NCI-H69 (cell line): ENCODE measurements around the gene SLC39A6.
"Not testable (repeated sequence)": the region's sequence is repeated elsewhere in the genome, so short reads cannot be mapped to it uniquely, and the experiment has no call there.

ENCODE experiments used
- DNase-seq: peaks from one replicate; lab custom pipeline; 2025; lab: John Stamatoyannopoulos, UW

The SLC39A6 gene

DNA sequence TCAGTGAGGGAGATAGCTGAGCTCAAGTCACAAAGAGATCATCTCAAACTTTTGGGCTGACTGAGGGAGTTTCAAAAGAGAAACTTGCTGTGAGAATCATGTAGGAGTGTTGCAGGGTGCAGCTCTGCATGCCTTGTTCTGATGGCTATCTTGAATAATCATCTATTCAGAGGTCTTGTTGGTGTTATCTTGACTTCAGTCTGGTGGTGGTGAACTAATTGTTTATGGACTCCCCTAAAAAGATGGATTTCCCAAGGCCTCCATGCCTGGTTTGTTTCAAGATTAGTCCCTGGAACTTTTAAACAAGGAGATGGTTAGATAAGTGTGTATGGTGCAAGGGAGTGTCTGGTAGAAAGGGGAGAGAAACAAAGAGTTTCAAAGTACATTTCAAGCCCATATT lies 29.8 kb downstream of the SLC39A6 start:
- DNase-seq: no peak

- DNase-seq: no peak
Observed at GRCh38 chr18:36096955-36097354, 32.2 kb downstream of the SLC39A6 start.

- DNase-seq: peak; percentile 83
Observed at GRCh38 chr18:36095936-36096519, 33.1 kb downstream of the SLC39A6 start.

DNA sequence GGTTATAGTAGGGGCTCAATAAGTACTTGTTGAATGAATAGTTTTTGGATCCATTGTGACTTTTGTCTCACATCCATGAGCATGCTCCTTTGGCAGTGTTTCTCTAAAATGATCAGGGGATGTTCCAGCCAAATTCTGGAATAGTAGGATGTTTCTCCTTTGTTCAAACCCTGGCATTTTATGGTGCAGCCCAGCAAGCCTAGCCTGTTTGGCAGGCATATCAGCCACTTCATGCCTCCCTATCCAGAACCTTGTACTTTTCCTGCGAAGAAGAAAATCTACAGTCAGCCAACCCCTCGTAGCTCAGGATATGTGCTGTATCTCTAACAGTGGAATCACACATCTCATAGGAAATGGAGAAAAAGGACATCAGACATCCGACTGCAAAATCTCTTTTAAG lies 34.7 kb downstream of the SLC39A6 start:
- DNase-seq: no peak

- DNase-seq: not testable (repeated sequence)
Observed at GRCh38 chr18:36092116-36092515, 37.0 kb downstream of the SLC39A6 start.

DNA sequence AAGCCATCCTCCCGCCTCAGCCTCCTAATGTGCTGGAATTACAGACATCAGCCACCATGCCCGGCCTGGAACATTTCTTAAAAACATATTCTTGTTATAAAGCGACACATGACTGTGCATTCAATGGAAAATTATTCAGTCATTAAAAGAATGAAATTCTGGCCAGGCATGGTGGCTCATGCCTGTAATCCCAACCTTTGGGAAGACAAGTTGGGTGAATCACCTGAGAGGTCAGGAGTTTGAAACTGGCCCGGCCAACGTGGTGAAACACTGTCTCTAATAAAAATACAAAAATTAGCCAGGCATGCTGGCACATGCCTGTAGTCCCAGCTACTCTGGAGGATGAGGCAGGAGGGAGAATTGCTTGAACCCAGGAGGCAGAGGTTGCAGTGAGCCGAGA lies 40.1 kb downstream of the SLC39A6 start:
- DNase-seq: no peak

- DNase-seq: no peak
Observed at GRCh38 chr18:36088256-36088655, 40.9 kb downstream of the SLC39A6 start.

DNA sequence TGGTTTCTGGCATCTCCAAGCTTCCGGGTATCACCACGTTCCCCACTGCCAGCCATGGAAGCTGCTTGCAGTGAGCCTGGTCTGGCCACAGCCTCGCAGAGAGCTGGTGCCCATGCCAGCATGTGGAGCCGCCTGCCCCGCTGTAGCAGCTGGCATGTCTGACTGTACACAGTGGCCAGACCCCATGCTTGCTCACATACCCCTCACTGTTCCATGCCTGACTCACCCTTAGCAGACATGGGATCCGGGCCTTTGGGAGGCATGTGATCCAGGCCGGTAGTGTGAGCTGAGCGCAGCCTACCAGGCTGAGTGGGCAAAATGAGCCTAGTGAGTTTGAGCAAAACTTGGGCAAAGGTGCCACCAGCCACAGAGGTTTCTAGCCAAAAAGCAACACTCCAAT lies 43.0 kb downstream of the SLC39A6 start:
- no peak for DNase-seq

- no peak for DNase-seq
Observed at GRCh38 chr18:36085195-36085594, 43.9 kb downstream of the SLC39A6 start.

DNA sequence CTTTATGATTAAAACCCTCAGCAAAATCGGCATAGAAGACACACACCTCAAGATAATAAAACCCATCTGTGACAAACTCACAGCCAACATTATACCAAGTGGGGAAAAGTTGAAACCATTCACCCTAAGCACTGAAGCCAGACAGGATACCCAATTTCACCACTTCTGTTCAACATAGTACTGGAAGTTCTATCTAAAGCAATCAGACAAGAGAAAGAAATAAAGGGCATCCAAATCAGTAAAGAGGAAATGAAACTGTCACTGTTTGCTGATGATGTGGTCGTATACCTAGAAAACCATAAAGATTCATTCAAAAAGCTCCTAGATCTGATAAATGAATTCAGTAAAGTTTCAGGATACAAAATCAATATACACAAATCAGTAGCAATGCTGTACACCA lies 45.4 kb downstream of the SLC39A6 start:
- DNase-seq: no peak

DNA sequence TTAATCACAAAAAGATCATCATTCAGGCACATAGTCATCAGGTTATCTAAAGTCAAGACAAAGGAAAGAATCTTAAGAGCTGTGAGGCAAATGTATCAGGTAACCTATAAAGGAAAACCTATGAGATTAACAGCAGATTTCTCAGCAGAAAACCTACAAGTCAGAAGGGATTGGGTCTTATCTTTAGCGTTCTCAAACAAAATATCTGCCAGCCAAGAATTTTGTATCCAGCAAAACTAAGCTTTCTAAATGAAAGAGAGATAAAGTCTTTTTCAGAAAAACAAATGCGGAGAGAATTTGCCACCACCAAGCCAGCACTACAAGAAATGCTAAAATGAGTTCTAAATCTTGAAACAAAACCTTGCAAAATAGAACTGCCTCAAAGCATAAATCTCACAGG lies 48.0 kb downstream of the SLC39A6 start:
- DNase-seq: not testable (repeated sequence)

DNA sequence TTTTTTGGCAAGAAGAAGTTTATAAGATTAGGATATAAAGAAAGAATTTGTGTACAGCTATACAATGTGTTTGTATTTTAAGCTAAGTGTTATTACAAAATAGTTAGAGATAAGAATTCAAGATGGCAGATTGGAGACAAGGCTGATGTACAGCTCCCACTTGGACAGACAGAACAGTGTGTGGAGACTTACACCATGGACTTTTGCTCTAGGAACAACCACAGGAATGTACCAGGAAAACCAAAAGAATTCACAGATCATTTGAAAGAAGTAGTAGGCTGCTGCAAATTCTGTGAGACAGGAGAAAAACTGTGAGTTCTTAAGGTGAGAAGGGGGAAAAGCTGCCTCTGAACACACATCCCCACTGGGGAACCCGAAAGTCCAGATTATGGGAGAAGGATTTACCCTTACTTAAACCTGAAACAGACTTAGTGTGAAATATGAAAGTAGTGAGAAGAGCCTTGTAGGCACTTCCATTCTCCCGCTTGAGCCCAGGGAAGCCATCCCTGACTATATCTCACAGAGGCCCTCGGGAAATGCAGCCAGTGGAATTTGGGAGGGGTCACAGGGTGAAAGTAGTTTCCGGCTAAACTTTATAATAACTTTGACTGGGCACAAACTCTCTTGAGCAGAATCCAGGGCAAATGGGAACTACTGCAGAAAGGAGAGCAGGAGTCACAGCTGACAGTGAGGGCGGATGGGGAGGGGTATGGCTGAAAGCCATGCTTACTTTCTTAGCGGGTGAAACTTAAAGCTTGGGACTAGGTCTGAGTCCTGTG lies 50.2 kb downstream of the SLC39A6 start:
- DNase-seq: no peak

- not testable (repeated sequence) for DNase-seq
Observed at GRCh38 chr18:36077764-36078163, 51.4 kb downstream of the SLC39A6 start.

GRCh38 chr18:36075862-36076587 lies 53.1 kb downstream of the SLC39A6 start:
- peak; percentile 41 for DNase-seq

GRCh38 chr18:36074435-36074834 lies 54.7 kb downstream of the SLC39A6 start:
- no peak for DNase-seq

- peak; percentile 32 for DNase-seq
Observed at GRCh38 chr18:36073676-36074075, 55.5 kb downstream of the SLC39A6 start.

DNA sequence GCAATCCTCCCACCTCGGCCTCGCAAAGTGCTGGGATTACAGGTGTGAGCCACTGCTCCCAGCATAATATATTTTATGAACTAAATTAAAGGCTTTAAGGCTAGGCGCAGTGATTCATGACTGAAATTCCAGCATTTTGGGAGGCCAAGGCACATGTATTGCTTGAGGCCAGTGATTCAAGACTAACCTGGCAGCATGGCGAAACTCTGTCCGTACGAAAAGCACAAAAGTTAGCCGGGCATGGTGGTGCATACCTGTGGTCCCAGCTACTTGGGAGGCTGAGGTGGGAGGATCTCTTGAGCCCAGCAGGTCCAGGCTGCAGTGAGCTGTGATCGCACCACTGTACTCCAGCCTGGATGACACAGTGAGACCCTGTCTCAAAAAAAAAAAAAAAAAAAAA lies 56.7 kb downstream of the SLC39A6 start:
- not testable (repeated sequence) for DNase-seq

DNA sequence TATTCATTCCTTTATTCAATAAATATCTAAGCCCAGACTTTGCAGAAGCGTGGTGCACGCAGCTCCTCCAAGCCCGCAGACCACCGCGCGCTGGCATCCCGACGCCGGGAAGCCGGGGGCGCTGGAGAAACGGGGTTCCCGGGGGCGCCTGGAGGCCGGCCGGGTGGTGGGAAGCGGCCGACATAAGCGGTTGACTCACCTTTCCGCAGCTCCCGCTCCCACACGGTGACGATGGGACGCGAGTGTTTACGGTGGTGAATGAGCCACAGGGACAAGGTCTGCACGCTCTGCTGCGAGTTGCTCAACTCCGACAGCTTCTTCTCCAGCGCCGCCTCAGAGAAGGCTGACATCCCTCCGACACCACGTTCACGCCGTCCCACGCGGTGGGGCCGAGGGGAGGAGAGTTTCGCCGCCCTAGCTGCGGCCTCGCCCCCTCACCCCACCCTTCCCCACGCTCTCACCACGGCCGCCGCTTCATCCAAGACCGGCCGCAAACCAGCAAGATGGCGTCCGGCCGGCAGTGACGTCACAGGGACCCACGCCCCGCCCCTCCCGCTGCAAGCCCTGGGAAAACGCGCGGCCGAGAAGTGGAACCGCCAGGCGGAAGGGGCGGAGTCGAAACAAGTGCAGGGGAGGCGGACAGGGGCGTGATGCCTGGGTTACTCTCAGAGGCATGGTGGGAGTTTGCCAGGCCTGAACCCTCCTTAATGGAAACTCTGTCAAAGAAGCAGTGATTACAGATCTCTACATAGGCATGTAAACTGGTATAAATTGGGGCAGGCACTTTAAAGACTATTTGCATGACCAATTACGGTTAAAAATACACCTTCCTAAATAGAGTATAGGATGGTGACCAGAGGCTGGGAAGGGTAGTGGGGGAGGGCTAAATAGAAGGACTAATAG lies 61.8 kb downstream of the SLC39A6 start, which contains the start of gene RPRD1A:
RPRD1A (minus strand) TSS at position 505 of the 903 bp plus-strand sequence; CDS start at position 350, 155 bp downstream.
- peak; percentile 99 for DNase-seq

GRCh38 chr18:36066686-36067054 lies 62.5 kb downstream of the SLC39A6 start:
- peak; percentile 69 for DNase-seq

DNA sequence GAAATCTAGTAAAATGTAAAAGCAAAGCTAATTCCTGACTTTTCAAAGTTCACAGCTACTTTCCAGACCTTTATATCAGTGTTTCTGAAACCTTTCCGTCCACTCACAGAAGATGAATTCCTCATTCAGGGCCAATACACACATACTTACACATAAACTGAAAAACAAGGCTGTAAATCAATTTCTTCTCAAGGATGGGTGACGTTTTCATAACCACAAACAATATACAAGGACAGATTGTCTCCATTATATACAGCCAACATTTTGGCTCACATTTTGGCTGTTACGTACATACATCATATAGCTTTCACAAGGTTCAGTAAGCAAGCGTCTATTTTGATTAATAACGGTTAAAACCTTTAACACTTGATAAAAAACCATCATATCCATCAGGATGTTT lies 63.1 kb downstream of the SLC39A6 start:
- peak; percentile 28 for DNase-seq

GRCh38 chr18:36064809-36065079 lies 64.4 kb downstream of the SLC39A6 start:
- DNase-seq: not testable (repeated sequence)
